Measurements from ENCODE around the gene ARHGEF19. TPM values are rescaled to one million over a fixed set of nuclear protein-coding genes. Genes with fewer than 3 reads are reported as not detected.

ARHGEF19 gene
- total and polyA plus RNA-seq, 10 of the 15 experiments (the other 5 are each of a cell fraction or from before 2014, with no cell fraction given) = 0.15 to 2.9 (median 0.67) TPM; not detected in 1

- no peaks in the 10 kb centered on the region for H3K36me3 ChIP-seq (ENCODE audit: control insufficient read depth in 2 of 2, insufficient read depth in 2 of 2, low read length in 1 of 2)
- H4K20me1 ChIP-seq (ENCODE audit: control insufficient read depth, insufficient read depth) = no peaks in the 10 kb centered on the region
- in situ Hi-C loops (cut with MboI) = no loop called here
- WGBS (ENCODE audit: insufficient coverage, insufficient replicate concordance, low lambda C conversion rate, missing lambda C conversion rate) = 57% methylated on average over 7 of the region's 7 CpGs
- RAD21 ChIA-PET (ENCODE audit: unreplicated experiment) = no interaction called here
- H3K9me3 ChIP-seq (replicated peaks; ENCODE audit: control insufficient read depth, insufficient read depth, low read length) = no peaks in the 10 kb centered on the region
- H3K4me1 ChIP-seq (ENCODE audit: control insufficient read depth, insufficient read depth, low read length) = no peaks in the 10 kb centered on the region; the same call in 1 of the 2 replicates
- no peak for DNase-seq (ENCODE audit: low read depth, low spot score)
- H2AFZ ChIP-seq (ENCODE audit: control insufficient read depth, low read depth, low read length) = no peak overlapping the region
- ATAC-seq = no peak
- BruUV-seq (replicated peaks) = no TSS peak
- H3K4me2 ChIP-seq (ENCODE audit: control insufficient read depth, insufficient read depth) = no peak overlapping the region
- FAIRE-seq = no peak
- no peak overlapping the region for H3K9ac ChIP-seq (ENCODE audit: control insufficient read depth, insufficient read depth, low read length)
- POLR2A ChIA-PET = no interaction called here
- no peak overlapping the region for H3K4me3 ChIP-seq
- SMC1A ChIA-PET (ENCODE audit: uncharacterized antibody, unreplicated experiment) = no interaction called here
- H3K27me3 ChIP-seq (replicated peaks in 1 of 2; ENCODE audit: control insufficient read depth in 2 of 2, insufficient read depth in 2 of 2, low read length in 1 of 2) = no peaks in the 10 kb centered on the region
- no peaks in the 10 kb centered on the region for H3K79me2 ChIP-seq (ENCODE audit: control insufficient read depth, insufficient read depth, low read length)
- H3K27ac ChIP-seq (ENCODE audit: control insufficient read depth, insufficient read depth) = no peak overlapping the region
- intact Hi-C loops (cut with micrococcal nuclease; ENCODE audit: unreplicated experiment) = no loop called here
- CTCF ChIA-PET = no interaction called here
- TF ChIP-seq NR2F1 (conservative IDR thresholded peaks at IDR 0.05) = no peak
- no peak for TF ChIP-seq SMARCA5 (IDR thresholded peaks at IDR 0.05)
- no peak for TF ChIP-seq CBFB (IDR thresholded peaks at IDR 0.05; ENCODE audit: low read depth)
- no peak for TF ChIP-seq IRF3 (IDR thresholded peaks at IDR 0.05)
- no peak for TF ChIP-seq SKIL (IDR thresholded peaks at IDR 0.05; ENCODE audit: low read depth, poor library complexity, severe bottlenecking)
- TF ChIP-seq RCOR1 (conservative IDR thresholded peaks at IDR 0.05; ENCODE audit: low read depth, low read length) = no peak
- no peak for TF ChIP-seq SIN3A (IDR thresholded peaks at IDR 0.05; ENCODE audit: low read depth, low read length)
- no peak for TF ChIP-seq IRF5 (IDR thresholded peaks at IDR 0.05; ENCODE audit: borderline replicate concordance)
- no peak for TF ChIP-seq NFXL1 (IDR thresholded peaks at IDR 0.05; ENCODE audit: borderline replicate concordance)
- no peak for TF ChIP-seq POU2F2 (IDR thresholded peaks at IDR 0.05; ENCODE audit: borderline replicate concordance, low read depth, low read length)
- TF ChIP-seq POLR2AphosphoS5 (IDR thresholded peaks at IDR 0.05; ENCODE audit: low read length) = no peak
- no peak for TF ChIP-seq MEF2B (IDR thresholded peaks at IDR 0.05; ENCODE audit: partially characterized antibody, poor library complexity, severe bottlenecking)
- TF ChIP-seq USF2 (IDR thresholded peaks at IDR 0.05; ENCODE audit: borderline replicate concordance, low read depth, low read length) = no peak
- no peak for TF ChIP-seq NBN (IDR thresholded peaks at IDR 0.05)
- TF ChIP-seq SUPT20H (IDR thresholded peaks at IDR 0.05; ENCODE audit: borderline replicate concordance, control insufficient read depth, low read depth, low read length) = no peak
- no peak for TF ChIP-seq HDAC2 (IDR thresholded peaks at IDR 0.05)
- TF ChIP-seq USF1 (IDR thresholded peaks at IDR 0.05; ENCODE audit: borderline replicate concordance, extremely low read length, insufficient read depth, low read depth, low read length) = no peak
- TF ChIP-seq EGR1 (IDR thresholded peaks at IDR 0.05; ENCODE audit: borderline replicate concordance in 1 of 2, low read depth in 2 of 2, low read length in 2 of 2) = no peak
- TF ChIP-seq ZNF384 (IDR thresholded peaks at IDR 0.05; ENCODE audit: borderline replicate concordance, low read depth, low read length) = no peak
Observed at GRCh38 chr1:16195518-16195905, 16.9 kb downstream of the ARHGEF19 start.

All from GM12878 (cell line).